ENCODE measurements around the gene TRIP12. TPM values are rescaled to one million over a fixed set of nuclear protein-coding genes. Genes with fewer than 3 reads are reported as not detected.
"Not testable (repeated sequence)": the region's sequence is repeated elsewhere in the genome, so short reads cannot be mapped to it uniquely, and the experiment has no call there.

Gene TRIP12
- total and polyA plus RNA-seq, 8 donors, result 13.4 to 342 (median 117) TPM

GRCh38 chr2:229931241-229931640 is 9.4 kb upstream of the TRIP12 start:
- intact Hi-C loops (cut with DNase I; ENCODE audit: low total_unique reads), result no loop called here
- TF ChIP-seq POLR2A (IDR thresholded peaks at IDR 0.05), result no peak
- no peak for TF ChIP-seq POLR2AphosphoS5 (IDR thresholded peaks at IDR 0.05)
- no peak for TF ChIP-seq EP300 (IDR thresholded peaks at IDR 0.05)
- TF ChIP-seq, protein P1, sequence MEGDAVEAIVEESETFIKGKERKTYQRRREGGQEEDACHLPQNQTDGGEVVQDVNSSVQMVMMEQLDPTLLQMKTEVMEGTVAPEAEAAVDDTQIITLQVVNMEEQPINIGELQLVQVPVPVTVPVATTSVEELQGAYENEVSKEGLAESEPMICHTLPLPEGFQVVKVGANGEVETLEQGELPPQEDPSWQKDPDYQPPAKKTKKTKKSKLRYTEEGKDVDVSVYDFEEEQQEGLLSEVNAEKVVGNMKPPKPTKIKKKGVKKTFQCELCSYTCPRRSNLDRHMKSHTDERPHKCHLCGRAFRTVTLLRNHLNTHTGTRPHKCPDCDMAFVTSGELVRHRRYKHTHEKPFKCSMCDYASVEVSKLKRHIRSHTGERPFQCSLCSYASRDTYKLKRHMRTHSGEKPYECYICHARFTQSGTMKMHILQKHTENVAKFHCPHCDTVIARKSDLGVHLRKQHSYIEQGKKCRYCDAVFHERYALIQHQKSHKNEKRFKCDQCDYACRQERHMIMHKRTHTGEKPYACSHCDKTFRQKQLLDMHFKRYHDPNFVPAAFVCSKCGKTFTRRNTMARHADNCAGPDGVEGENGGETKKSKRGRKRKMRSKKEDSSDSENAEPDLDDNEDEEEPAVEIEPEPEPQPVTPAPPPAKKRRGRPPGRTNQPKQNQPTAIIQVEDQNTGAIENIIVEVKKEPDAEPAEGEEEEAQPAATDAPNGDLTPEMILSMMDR (IDR thresholded peaks at IDR 0.05), result no peak
- no peak for DNase-seq
- Histone ChIP-seq H3K36me3 (peaks cover 0 to 9% (median 3%) of the 10 kb centered on the region in 4 donors), H3K27me3 (no peaks in the 10 kb centered on the region), H3K4me3 (no peak overlapping the region), H3K4me1 (peaks cover 0 to 3% (median 0%) of the 10 kb centered on the region in 4 donors), H3K27ac (no peak overlapping the region), H3K9me3 (no peaks in the 10 kb centered on the region)
- 95 to 96% (median 95%) methylated on average over 5 of the region's 5 CpGs for WGBS, 5 donors

- intact Hi-C loops (cut with DNase I; ENCODE audit: low total_unique reads), result no loop called here
- H3K4me1 ChIP-seq, result peaks cover 0 to 3% (median 0%) of the 10 kb centered on the region in 4 donors
- H3K4me3 ChIP-seq, result no peak overlapping the region
- peak in 1 of 2 donors; percentile 11 for DNase-seq
- H3K27ac ChIP-seq, result no peak overlapping the region
- WGBS, 5 donors, result 80 to 91% (median 85%) methylated on average over 7 of the region's 7 CpGs
- TF ChIP-seq EP300 (IDR thresholded peaks at IDR 0.05) (no peak), POLR2A (IDR thresholded peaks at IDR 0.05) (no peak), POLR2AphosphoS5 (IDR thresholded peaks at IDR 0.05) (no peak)
- TF ChIP-seq, protein P1 (IDR thresholded peaks at IDR 0.05), result no peak
- H3K9me3 ChIP-seq, result no peaks in the 10 kb centered on the region
- no peaks in the 10 kb centered on the region for H3K27me3 ChIP-seq
- H3K36me3 ChIP-seq, result peaks cover 0 to 9% (median 3%) of the 10 kb centered on the region in 4 donors
Measured at GRCh38 chr2:229930656-229931055, 8.8 kb upstream of the TRIP12 start.

DNA sequence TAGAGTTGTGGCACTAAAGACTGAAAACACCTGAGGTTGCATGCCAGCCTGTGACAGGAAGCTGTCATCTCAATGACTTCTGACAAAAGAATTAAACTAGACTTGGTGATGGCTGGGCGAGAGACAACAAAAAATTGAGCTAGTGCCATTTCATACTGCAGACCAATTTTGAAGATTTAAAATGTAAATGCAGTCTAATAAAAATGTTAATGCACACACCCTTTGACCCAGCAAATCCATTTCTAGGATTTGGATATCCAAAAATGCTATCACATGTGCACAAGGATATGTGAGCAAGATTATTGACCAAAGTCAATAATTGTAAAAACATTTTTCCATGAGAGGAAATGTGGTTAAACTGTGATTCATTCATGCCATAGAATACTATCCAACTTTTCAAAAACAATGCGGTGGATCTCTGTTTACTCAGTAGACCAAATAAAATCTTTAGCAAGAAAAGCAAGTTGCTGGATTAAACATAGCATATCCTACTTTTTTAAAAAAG is 6.1 kb upstream of the TRIP12 start:
- intact Hi-C loops (cut with DNase I; ENCODE audit: low total_unique reads), result loop anchor here (10.0 kb wide), 1 partner anchor 123 kb away; no protein-coding TSS in a partner anchor
- peaks cover 6 to 19% (median 14%) of the 10 kb centered on the region in 4 donors for H3K4me1 ChIP-seq
- TF ChIP-seq, protein P1 (IDR thresholded peaks at IDR 0.05), result no peak
- TF ChIP-seq EP300 (IDR thresholded peaks at IDR 0.05), result no peak
- TF ChIP-seq POLR2AphosphoS5 (IDR thresholded peaks at IDR 0.05), result no peak
- no peak for TF ChIP-seq POLR2A (IDR thresholded peaks at IDR 0.05)
- WGBS, 5 donors, result 63 to 77% (median 67%) methylated on average over 2 of the region's 2 CpGs
- no peak overlapping the region for H3K27ac ChIP-seq
- H3K27me3 ChIP-seq, result no peaks in the 10 kb centered on the region
- no peak overlapping the region for H3K4me3 ChIP-seq
- no peak for DNase-seq
- H3K36me3 ChIP-seq, result peaks cover 0 to 3% (median 0%) of the 10 kb centered on the region in 4 donors
- no peaks in the 10 kb centered on the region for H3K9me3 ChIP-seq

DNA sequence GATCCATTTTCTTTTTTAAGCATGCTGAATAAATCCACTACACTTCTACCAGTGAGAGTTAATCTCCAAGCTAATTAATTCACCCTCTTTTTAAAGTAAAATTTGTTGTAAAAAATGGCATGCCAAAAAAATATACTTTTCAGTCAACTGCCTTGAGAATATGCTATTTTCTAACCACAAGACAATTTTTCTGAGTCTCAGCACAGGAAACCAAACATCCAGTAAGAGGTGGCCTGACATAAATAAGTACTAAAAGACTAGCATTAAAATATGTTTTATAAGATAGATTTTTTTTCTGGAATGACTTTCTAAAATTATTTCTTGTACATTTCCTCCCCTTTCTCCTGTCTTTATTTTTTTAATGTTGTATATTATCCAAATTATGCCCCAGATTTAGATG is 3.4 kb upstream of the TRIP12 start:
- H3K4me3 ChIP-seq, result no peak overlapping the region
- no peak for DNase-seq
- peaks cover 6 to 27% (median 22%) of the 10 kb centered on the region in 4 donors for H3K4me1 ChIP-seq
- intact Hi-C loops (cut with DNase I; ENCODE audit: low total_unique reads), result loop anchor here (10.0 kb wide), 1 partner anchor 120 kb away; no protein-coding TSS in a partner anchor
- no peaks in the 10 kb centered on the region for H3K27me3 ChIP-seq
- no peaks in the 10 kb centered on the region for H3K36me3 ChIP-seq
- TF ChIP-seq EP300 (IDR thresholded peaks at IDR 0.05) (no peak), POLR2A (IDR thresholded peaks at IDR 0.05) (no peak), POLR2AphosphoS5 (IDR thresholded peaks at IDR 0.05) (no peak)
- TF ChIP-seq, protein P1 (IDR thresholded peaks at IDR 0.05), result no peak
- no peak overlapping the region for H3K27ac ChIP-seq
- no peaks in the 10 kb centered on the region for H3K9me3 ChIP-seq

DNA sequence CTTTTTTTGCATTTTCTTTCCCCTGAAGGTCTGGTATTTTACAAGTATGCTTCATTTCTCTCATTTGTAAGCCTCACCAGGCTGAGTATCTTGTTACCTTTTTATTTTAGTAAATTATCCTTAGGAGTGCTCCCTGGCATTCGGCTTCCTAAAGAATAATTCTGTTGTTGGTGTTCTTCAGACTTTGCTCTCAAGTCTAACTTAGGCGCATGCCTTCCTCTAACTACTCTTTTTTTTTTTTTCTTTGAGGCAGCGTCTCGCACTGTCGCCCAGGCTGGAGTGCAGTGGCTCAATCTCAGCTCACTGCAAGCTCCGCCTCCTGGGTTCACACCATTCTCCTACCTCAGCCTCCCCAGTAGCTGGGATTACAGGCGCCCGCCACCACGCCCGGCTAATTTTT is 2.7 kb upstream of the TRIP12 start:
- peaks cover 6 to 34% (median 26%) of the 10 kb centered on the region in 4 donors for H3K4me1 ChIP-seq
- not testable (repeated sequence) for H3K36me3 ChIP-seq, H3K9me3 ChIP-seq, H3K4me3 ChIP-seq, DNase-seq, H3K27me3 ChIP-seq, H3K27ac ChIP-seq
- intact Hi-C loops (cut with DNase I; ENCODE audit: low total_unique reads), result loop anchor here (10.0 kb wide), 1 partner anchor 120 kb away; no protein-coding TSS in a partner anchor
- WGBS, 5 donors, result 93 to 99% (median 96%) methylated on average over 10 of the region's 10 CpGs
